IMR-90 (cell line): Measurements from ENCODE around the gene DDX4. TPM values are rescaled to one million over a fixed set of nuclear protein-coding genes. Genes with fewer than 3 reads are reported as not detected.

Source experiments
- ATAC-seq: fragments of 200-7000 bp; cut with Tn5 transposase; 2 replicates; pipeline ENCODE4 v1.9.1; 2020; ENCODE audit warnings: low read depth, mild to moderate bottlenecking, moderate library complexity
- BruUV-seq: library from RNA; stranded (reverse); fragments of 400-500 nt; replicated peaks from 2 replicates; lab custom pipeline; 2021; lab: Mats Ljungman, UMichigan
- CTCF ChIA-PET: fragments of 300-600 bp; formaldehyde crosslinking; extraction: SDS; loops from one replicate; lab custom pipeline; 2021; ENCODE audit warnings: antibody characterized with exemption; lab: Yijun Ruan, JAX
- POLR2A ChIA-PET: fragments of 300-600 bp; sonication (Branson Sonifier 250); formaldehyde crosslinking; loops from one replicate; lab custom pipeline; 2022; ENCODE audit warnings: antibody characterized with exemption; ENCODE audit not compliant: unreplicated experiment; lab: Charles Lee
- DNase-seq: peaks from one replicate; pipeline ENCODE4 v3.0.0; 2013
- H2AFZ ChIP-seq: replicated peaks from 2 replicates; pipeline ENCODE3; 2013; ENCODE audit warnings: low read length, mild to moderate bottlenecking; ENCODE audit not compliant: poor library complexity
- H2AK5ac ChIP-seq: 2 replicates; pipeline ENCODE4 v1.6.1; 2013; ENCODE audit warnings: low read depth, low read length, inconsistent platforms
- H2AK9ac ChIP-seq: replicated peaks from 2 replicates; pipeline ENCODE3; 2013; ENCODE audit warnings: mild to moderate bottlenecking, low read depth, low read length, moderate library complexity; ENCODE audit not compliant: poor library complexity
- H2BK120ac ChIP-seq: 2 replicates; pipeline ENCODE4 v1.6.1; 2013; ENCODE audit warnings: low read depth, low read length, inconsistent platforms
- H2BK15ac ChIP-seq: 3 replicates; pipeline ENCODE4 v1.6.1; 2013; ENCODE audit warnings: low read depth, low read length, inconsistent platforms
- H2BK20ac ChIP-seq: 2 replicates; pipeline ENCODE4 v1.6.1; 2013; ENCODE audit warnings: low read depth, mild to moderate bottlenecking, inconsistent platforms, low read length, moderate library complexity
- H2BK5ac ChIP-seq: 2 replicates; pipeline ENCODE4 v1.6.1; 2013; ENCODE audit warnings: mild to moderate bottlenecking, low read depth, low read length, inconsistent platforms; ENCODE audit not compliant: poor library complexity, severe bottlenecking
- H3K14ac ChIP-seq: replicated peaks from 2 replicates; pipeline ENCODE4 v1.6.1; 2013; ENCODE audit warnings: low read depth, low read length, inconsistent platforms
- H3K18ac ChIP-seq: 2 replicates; pipeline ENCODE4 v1.6.1; 2013; ENCODE audit warnings: low read depth, low read length, control low read depth
- H3K23ac ChIP-seq: 2 replicates; pipeline ENCODE4 v1.6.1; 2013; ENCODE audit warnings: low read depth, low read length, inconsistent platforms
- H3K27ac ChIP-seq: 2 replicates; pipeline ENCODE4 v1.5.1; 2013; ENCODE audit warnings: mild to moderate bottlenecking, control low read depth, low read length; ENCODE audit not compliant: insufficient read depth
- H3K27me3 ChIP-seq: 2 replicates; pipeline ENCODE4 v1.6.1; 2013; ENCODE audit warnings: low read length; ENCODE audit not compliant: control insufficient read depth, insufficient read depth
- H3K36me3 ChIP-seq: 2 replicates; pipeline ENCODE4 v1.6.1; 2013; ENCODE audit warnings: low read length, mixed read lengths; ENCODE audit not compliant: control insufficient read depth, insufficient read depth
- H3K4ac ChIP-seq: 2 replicates; pipeline ENCODE4 v1.6.1; 2013; ENCODE audit warnings: low read depth, low read length, inconsistent platforms
- H3K4me1 ChIP-seq: 2 replicates; pipeline ENCODE4 v1.6.1; 2013; ENCODE audit warnings: low read length, mixed read lengths; ENCODE audit not compliant: control insufficient read depth, insufficient read depth
- H3K4me2 ChIP-seq: 2 replicates; pipeline ENCODE4 v1.6.1; 2013; ENCODE audit warnings: low read depth, mild to moderate bottlenecking, control low read depth, low read length, moderate library complexity
- H3K4me3 ChIP-seq: 2 replicates; pipeline ENCODE4 v1.5.1; 2013; ENCODE audit warnings: low read depth, mild to moderate bottlenecking, control low read depth, low read length, moderate library complexity; ENCODE audit not compliant: insufficient read depth
- H3K56ac ChIP-seq: 2 replicates; pipeline ENCODE4 v1.6.1; 2013; ENCODE audit warnings: low read length, inconsistent platforms; ENCODE audit not compliant: insufficient read depth; ENCODE audit errors: extremely low read depth
- H3K79me1 ChIP-seq, 2 experiments: 2 replicates each; pipeline ENCODE4 v1.6.1; 2013; ENCODE audit warnings: low read length in 2 of 2, inconsistent platforms in 1 of 2, low read depth in 1 of 2
- H3K9ac ChIP-seq: 2 replicates; pipeline ENCODE4 v1.6.1; 2013; ENCODE audit warnings: low read depth, low read length, control low read depth
- H3K9me1 ChIP-seq: 2 replicates; pipeline ENCODE4 v1.6.1; 2013; ENCODE audit warnings: low read length, inconsistent platforms; ENCODE audit not compliant: insufficient read depth
- H3K9me3 ChIP-seq: 2 replicates; pipeline ENCODE4 v1.6.1; 2013; ENCODE audit warnings: low read length; ENCODE audit not compliant: control insufficient read depth, insufficient read depth
- H4K20me1 ChIP-seq: 2 replicates; pipeline ENCODE4 v1.6.1; 2013; ENCODE audit warnings: low read length, inconsistent platforms; ENCODE audit not compliant: insufficient read depth
- H4K5ac ChIP-seq: 2 replicates; pipeline ENCODE4 v1.6.1; 2013; ENCODE audit warnings: mild to moderate bottlenecking, low read depth, low read length, control low read depth
- H4K8ac ChIP-seq, 2 experiments: 2 replicates each; pipeline ENCODE4 v1.6.1; 2013; ENCODE audit warnings: low read depth in 2 of 2, low read length in 2 of 2, control low read depth in 1 of 2, inconsistent platforms in 1 of 2
- H4K91ac ChIP-seq: 2 replicates; pipeline ENCODE4 v1.6.1; 2013; ENCODE audit warnings: low read depth, low read length, inconsistent platforms; ENCODE audit not compliant: insufficient read depth
- BHLHE40 ChIP-seq: fragments of 150-350 bp; IDR thresholded peaks from 2 replicates; pipeline ENCODE4 v1.6.1; 2016; ENCODE audit warnings: mild to moderate bottlenecking, low read depth, low read length
- CEBPB ChIP-seq: IDR thresholded peaks from 2 replicates; pipeline ENCODE4 v1.6.1; 2012; ENCODE audit warnings: low read depth, low read length, improper control_type of control experiment
- CHD1 ChIP-seq: IDR thresholded peaks from 2 replicates; pipeline ENCODE4 v1.6.1; 2012; ENCODE audit warnings: low read depth, low read length, improper control_type of control experiment
- FOS ChIP-seq: fragments of 150-350 bp; IDR thresholded peaks from 2 replicates; pipeline ENCODE4 v1.6.1; 2016; ENCODE audit warnings: low read depth, low read length
- MAFK ChIP-seq: IDR thresholded peaks from 2 replicates; pipeline ENCODE4 v1.6.1; 2012; ENCODE audit warnings: low read depth, low read length, improper control_type of control experiment
- MAZ ChIP-seq: IDR thresholded peaks from 2 replicates; pipeline ENCODE4 v1.6.1; 2012; ENCODE audit warnings: low read depth, mild to moderate bottlenecking, low read length, improper control_type of control experiment, moderate library complexity, borderline replicate concordance
- MXI1 ChIP-seq: IDR thresholded peaks from 2 replicates; pipeline ENCODE4 v1.6.1; 2012; ENCODE audit warnings: low read depth, mild to moderate bottlenecking, low read length, moderate library complexity, borderline replicate concordance
- NFE2L2 ChIP-seq: fragments of 150-350 bp; IDR thresholded peaks from 2 replicates; pipeline ENCODE4 v1.6.1; 2016; ENCODE audit warnings: low read depth, mild to moderate bottlenecking, low read length
- POLR2A ChIP-seq: IDR thresholded peaks from 2 replicates; pipeline ENCODE4 v1.6.1; 2012; ENCODE audit warnings: mild to moderate bottlenecking, low read depth, low read length
- RAD21 ChIP-seq: IDR thresholded peaks from 2 replicates; pipeline ENCODE4 v1.6.1; 2012; ENCODE audit warnings: low read length, improper control_type of control experiment
- RCOR1 ChIP-seq: IDR thresholded peaks from 2 replicates; pipeline ENCODE4 v1.6.1; 2012; ENCODE audit warnings: mild to moderate bottlenecking, low read length, improper control_type of control experiment; ENCODE audit not compliant: insufficient replicate concordance
- RFX5 ChIP-seq: IDR thresholded peaks from 2 replicates; pipeline ENCODE4 v1.8.0; 2012; ENCODE audit warnings: low read depth, mild to moderate bottlenecking, low read length, moderate library complexity
- SMC3 ChIP-seq: fragments of 150-350 bp; IDR thresholded peaks from 2 replicates; pipeline ENCODE4 v1.6.1; 2016; ENCODE audit warnings: low read depth, mild to moderate bottlenecking, antibody characterized with exemption, low read length, moderate library complexity
- USF2 ChIP-seq: fragments of 150-350 bp; IDR thresholded peaks from 2 replicates; pipeline ENCODE4 v1.6.1; 2017; ENCODE audit warnings: mild to moderate bottlenecking, antibody characterized with exemption, low read length, low read depth
- WGBS, 2 experiments: methylation state at CpG; one replicate each; pipeline versions ENCODE4 v1.1.5 to v1.1.7; 2013; ENCODE audit warnings: missing lambda C conversion rate in 2 of 2; ENCODE audit not compliant: insufficient read length in 1 of 2; ENCODE audit errors: extremely low coverage in 2 of 2; 5-methylcytosine and 5-hydroxymethylcytosine counted together
- dilution Hi-C: fragments of 300-500 bp; cut with HindIII; formaldehyde crosslinking; loops from one replicate; pipeline ENCODE4 v1.14.3; 2018; ENCODE audit warnings: low sequenced_read_pairs; ENCODE audit not compliant: unreplicated experiment
- in situ Hi-C: fragments of 300-500 bp; cut with MboI; formaldehyde crosslinking; loops from 3 replicates; pipeline ENCODE4 v1.14.3; 2019; ENCODE audit warnings: low sequenced_read_pairs, inconsistent platforms, mixed read lengths
- intact Hi-C: fragments of 100-400 bp; cut with micrococcal nuclease; formaldehyde crosslinking; loops from 2 replicates; pipeline ENCODE4 v1.10.0; 2022
- polyA plus RNA-seq, 3 experiments: library from polyadenylated mRNA; depleted of rRNA; stranded (reverse); fragments of >200 nt; gene quantifications; 2 replicates each; pipeline ENCODE4 v1.2.3, GENCODE V29; 2012; ENCODE audit warnings: low replicate concordance in 1 of 3
- total RNA-seq: library from RNA; depleted of rRNA; stranded (reverse); fragments of >200 nt; gene quantifications from 2 replicates; pipeline ENCODE4 v1.2.3, GENCODE V29; 2012
- TF ChIP-seq, protein P1 (sequence below): conservative IDR thresholded peaks from 2 replicates; pipeline ENCODE4 v1.5.1; 2012; ENCODE audit warnings: mild to moderate bottlenecking, low read depth, low read length, improper control_type of control experiment
- TF ChIP-seq, protein P2 (sequence below): fragments of 150-350 bp; IDR thresholded peaks from 2 replicates; pipeline ENCODE4 v1.6.1; 2016; ENCODE audit warnings: low read depth, mild to moderate bottlenecking, low read length, moderate library complexity, borderline replicate concordance

Gene DDX4
- total and polyA plus RNA-seq, 2 of the 4 experiments (the other 2 are of a cell fraction) = not detected

GRCh38 chr5:55742778-55743177, 4.9 kb downstream of the DDX4 start:
- BruUV-seq = no TSS peak
- no peak overlapping the region for H3K4ac ChIP-seq
- no peak overlapping the region for H3K14ac ChIP-seq
- no peak overlapping the region for H2BK15ac ChIP-seq
- H2BK5ac ChIP-seq = no peak overlapping the region
- no peaks in the 10 kb centered on the region for H3K9me3 ChIP-seq
- no peak overlapping the region for H2AFZ ChIP-seq
- no peak overlapping the region for H3K9ac ChIP-seq
- H3K23ac ChIP-seq = no peak overlapping the region
- no peak overlapping the region for H4K91ac ChIP-seq
- no peak for ATAC-seq
- H3K4me2 ChIP-seq = no peak overlapping the region
- no peak overlapping the region for H2BK120ac ChIP-seq
- H2AK5ac ChIP-seq = no peak overlapping the region
- no peaks in the 10 kb centered on the region for H3K9me1 ChIP-seq
- H2BK20ac ChIP-seq = no peak overlapping the region
- H4K20me1 ChIP-seq = no peaks in the 10 kb centered on the region
- ChIA-PET POLR2A (no interaction called here), CTCF (no interaction called here)
- H3K27ac ChIP-seq = no peak overlapping the region
- H3K36me3 ChIP-seq = no peaks in the 10 kb centered on the region
- H3K56ac ChIP-seq = no peak overlapping the region
- in situ Hi-C loops = no loop called here
- no peak overlapping the region for H4K5ac ChIP-seq
- H3K4me1 ChIP-seq = no peaks in the 10 kb centered on the region
- dilution Hi-C loops = no loop called here
- no peak overlapping the region for H3K18ac ChIP-seq
- H2AK9ac ChIP-seq = no peak overlapping the region
- H4K8ac ChIP-seq = no peak overlapping the region
- TF ChIP-seq BHLHE40 = no peak
- TF ChIP-seq USF2 = no peak
- no peak for TF ChIP-seq RAD21
- TF ChIP-seq SMC3 = no peak
- no peak for TF ChIP-seq MXI1
- no peak for TF ChIP-seq CEBPB
- TF ChIP-seq MAZ = no peak
- TF ChIP-seq, protein P1, sequence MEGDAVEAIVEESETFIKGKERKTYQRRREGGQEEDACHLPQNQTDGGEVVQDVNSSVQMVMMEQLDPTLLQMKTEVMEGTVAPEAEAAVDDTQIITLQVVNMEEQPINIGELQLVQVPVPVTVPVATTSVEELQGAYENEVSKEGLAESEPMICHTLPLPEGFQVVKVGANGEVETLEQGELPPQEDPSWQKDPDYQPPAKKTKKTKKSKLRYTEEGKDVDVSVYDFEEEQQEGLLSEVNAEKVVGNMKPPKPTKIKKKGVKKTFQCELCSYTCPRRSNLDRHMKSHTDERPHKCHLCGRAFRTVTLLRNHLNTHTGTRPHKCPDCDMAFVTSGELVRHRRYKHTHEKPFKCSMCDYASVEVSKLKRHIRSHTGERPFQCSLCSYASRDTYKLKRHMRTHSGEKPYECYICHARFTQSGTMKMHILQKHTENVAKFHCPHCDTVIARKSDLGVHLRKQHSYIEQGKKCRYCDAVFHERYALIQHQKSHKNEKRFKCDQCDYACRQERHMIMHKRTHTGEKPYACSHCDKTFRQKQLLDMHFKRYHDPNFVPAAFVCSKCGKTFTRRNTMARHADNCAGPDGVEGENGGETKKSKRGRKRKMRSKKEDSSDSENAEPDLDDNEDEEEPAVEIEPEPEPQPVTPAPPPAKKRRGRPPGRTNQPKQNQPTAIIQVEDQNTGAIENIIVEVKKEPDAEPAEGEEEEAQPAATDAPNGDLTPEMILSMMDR = no peak
- TF ChIP-seq MAFK = no peak
- TF ChIP-seq RFX5 = no peak
- TF ChIP-seq RCOR1 = no peak
- no peak for TF ChIP-seq POLR2A
- TF ChIP-seq NFE2L2 = no peak
- TF ChIP-seq CHD1 = no peak
- TF ChIP-seq FOS = no peak
- TF ChIP-seq, protein P2, sequence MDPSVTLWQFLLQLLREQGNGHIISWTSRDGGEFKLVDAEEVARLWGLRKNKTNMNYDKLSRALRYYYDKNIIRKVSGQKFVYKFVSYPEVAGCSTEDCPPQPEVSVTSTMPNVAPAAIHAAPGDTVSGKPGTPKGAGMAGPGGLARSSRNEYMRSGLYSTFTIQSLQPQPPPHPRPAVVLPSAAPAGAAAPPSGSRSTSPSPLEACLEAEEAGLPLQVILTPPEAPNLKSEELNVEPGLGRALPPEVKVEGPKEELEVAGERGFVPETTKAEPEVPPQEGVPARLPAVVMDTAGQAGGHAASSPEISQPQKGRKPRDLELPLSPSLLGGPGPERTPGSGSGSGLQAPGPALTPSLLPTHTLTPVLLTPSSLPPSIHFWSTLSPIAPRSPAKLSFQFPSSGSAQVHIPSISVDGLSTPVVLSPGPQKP = no peak
- intact Hi-C loops = no loop called here
- no peaks in the 10 kb centered on the region for H3K79me1 ChIP-seq
- peaks cover 7% of the 10 kb centered on the region for H3K27me3 ChIP-seq
- WGBS, 2 experiments = no CpG with 5 or more reads among the region's 3 CpGs
- no peak overlapping the region for H3K4me3 ChIP-seq
- DNase-seq = no peak
